Mucosa of gallbladder (tissue), 1 donor: ENCODE data around the gene TBXAS1. TPM values are rescaled to one million over a fixed set of nuclear protein-coding genes. Genes with fewer than 3 reads are reported as not detected.

Experiments
- DNase-seq: peaks from one replicate; pipeline ENCODE4 v3.0.0-alpha.2; 2020; ENCODE audit warnings: low spot score
- total RNA-seq: library from RNA; stranded (reverse); gene quantifications from one replicate; pipeline ENCODE4 v1.2.1, GENCODE V29; 2021
- donor health status: DM: no; HTN: no; CAD: no.

TBXAS1 gene
- total RNA-seq, 1 donor from 2014 or later = 40.9 TPM

- no peak for DNase-seq
Observed at GRCh38 chr7:139946533-139946932, 117.5 kb downstream of the TBXAS1 start.

DNA sequence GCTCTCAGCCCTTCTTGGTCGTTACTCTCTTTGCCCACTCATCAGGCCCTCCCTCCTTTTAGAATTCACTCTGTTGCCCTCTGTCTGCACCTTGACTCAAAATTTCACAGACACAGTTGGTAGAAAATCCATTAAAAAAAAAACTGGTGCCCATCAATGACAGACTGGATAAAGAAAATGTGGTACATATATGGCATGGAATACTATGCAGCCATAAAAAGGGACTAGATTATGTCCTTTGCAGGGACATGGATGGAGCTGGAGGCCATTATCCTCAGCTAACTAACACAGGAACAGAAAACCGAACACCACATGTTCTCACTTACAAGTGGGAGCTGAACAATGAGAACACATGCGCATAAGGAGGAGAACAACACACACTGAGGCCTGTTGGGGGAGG is 118.0 kb downstream of the TBXAS1 start:
- DNase-seq = no peak

GRCh38 chr7:139948167-139948566 is 119.1 kb downstream of the TBXAS1 start:
- no peak for DNase-seq

GRCh38 chr7:139948587-139949335 is 119.7 kb downstream of the TBXAS1 start:
- no peak for DNase-seq

- DNase-seq = no peak
Observed at GRCh38 chr7:139949629-139950028, 120.6 kb downstream of the TBXAS1 start.

GRCh38 chr7:139950881-139951525 is 121.9 kb downstream of the TBXAS1 start:
- DNase-seq = peak; percentile 28

GRCh38 chr7:139953229-139953628 is 124.2 kb downstream of the TBXAS1 start:
- no peak for DNase-seq

GRCh38 chr7:139955109-139955820 is 126.2 kb downstream of the TBXAS1 start:
- DNase-seq = no peak

- DNase-seq = no peak
Observed at GRCh38 chr7:139958599-139959284, 129.7 kb downstream of the TBXAS1 start.

- DNase-seq = no peak
Observed at GRCh38 chr7:139959285-139959628, 130.2 kb downstream of the TBXAS1 start.

GRCh38 chr7:139959718-139960117 is 130.7 kb downstream of the TBXAS1 start:
- DNase-seq = no peak

- no peak for DNase-seq
Observed at GRCh38 chr7:139960157-139960556, 131.1 kb downstream of the TBXAS1 start.

GRCh38 chr7:139965942-139966628 is 137.0 kb downstream of the TBXAS1 start:
- no peak for DNase-seq

GRCh38 chr7:139966949-139967348 is 137.9 kb downstream of the TBXAS1 start:
- no peak for DNase-seq

DNA sequence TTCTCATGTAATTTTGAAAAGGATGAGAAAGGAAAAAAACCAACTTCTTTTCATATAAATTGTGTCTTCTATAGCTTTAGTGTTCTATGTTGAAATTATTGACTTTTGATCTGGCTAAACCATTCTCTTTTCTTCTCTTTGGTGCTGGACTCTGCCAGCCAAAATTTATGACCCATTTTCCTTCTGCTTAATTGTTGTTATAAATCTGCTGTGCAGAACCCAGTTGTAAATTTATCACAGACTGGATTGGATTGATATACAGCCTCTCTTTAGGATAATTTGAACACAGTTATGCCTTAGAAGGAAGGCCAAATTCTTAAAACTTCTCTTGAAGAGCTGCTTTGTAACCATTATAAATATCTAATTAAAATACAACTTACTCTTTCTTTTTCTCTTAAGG is 139.9 kb downstream of the TBXAS1 start:
- no peak for DNase-seq

- no peak for DNase-seq
Observed at GRCh38 chr7:139972029-139972428, 143.0 kb downstream of the TBXAS1 start.

- DNase-seq = no peak
Observed at GRCh38 chr7:139973101-139974050, 144.3 kb downstream of the TBXAS1 start.

DNA sequence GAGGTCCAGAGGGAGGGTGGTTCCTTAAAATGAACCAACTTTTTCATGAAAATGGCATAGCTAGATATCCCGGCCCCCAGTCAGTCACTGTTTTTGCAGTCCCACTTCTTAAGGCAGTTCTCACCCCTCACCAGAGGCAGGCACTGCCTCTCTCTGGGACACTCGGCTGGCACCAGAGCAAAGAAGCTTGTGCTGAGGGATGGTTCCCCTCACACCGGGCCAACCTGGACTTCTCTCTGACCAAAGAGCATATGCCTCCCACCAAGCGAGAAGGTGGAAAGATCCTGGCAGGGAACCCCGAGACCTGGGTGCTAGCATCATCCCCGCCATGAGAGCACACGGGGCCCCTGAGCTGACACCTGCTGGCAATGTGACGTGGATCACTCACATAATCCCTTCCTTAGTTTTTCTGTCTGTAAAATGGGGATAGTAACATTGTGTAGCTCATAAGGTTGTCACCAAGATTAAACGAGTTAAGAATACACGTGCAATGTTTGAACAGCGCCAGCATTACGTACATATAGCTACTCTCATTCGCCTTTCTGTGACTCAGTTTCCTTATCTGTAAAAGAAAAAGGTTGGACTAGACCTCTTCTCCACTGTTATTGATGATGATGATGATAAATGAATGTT is 145.2 kb downstream of the TBXAS1 start:
- no peak for DNase-seq

DNA sequence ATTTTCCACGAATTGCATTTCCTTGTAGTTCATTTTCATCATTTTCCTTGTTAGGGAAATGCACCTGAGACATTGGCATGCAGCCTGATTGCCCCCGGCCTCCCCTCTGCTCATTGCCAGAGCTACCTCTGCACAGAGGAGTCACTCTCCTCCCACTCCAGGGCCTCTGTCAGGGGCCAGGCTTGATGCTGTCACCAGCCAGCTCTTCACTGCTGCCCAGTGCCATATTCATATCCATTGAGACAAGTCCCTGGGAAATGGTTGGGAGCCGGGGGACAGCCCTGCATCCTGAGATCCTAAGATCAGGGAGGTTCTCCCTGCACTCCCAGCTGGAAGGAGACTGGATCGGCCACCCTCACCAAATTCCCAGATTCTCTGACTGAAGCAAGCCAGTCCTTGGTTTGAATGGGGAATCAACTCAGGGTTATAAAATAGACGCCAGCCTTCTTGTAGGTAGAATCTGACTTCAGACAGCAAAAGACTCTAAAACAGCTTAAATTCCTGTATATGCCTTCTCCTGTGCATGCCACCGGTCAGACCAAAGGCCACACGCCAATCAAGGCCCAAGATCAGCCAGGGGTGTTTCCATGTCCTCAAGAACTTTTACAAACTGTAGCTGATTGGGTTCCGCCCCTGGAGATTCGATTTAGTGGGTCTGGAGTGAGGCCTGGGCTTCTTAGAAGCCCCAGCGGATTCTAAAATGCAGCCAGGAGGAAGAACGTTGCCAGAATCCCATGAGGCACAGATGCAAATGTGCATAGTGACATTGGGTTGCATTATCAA is 147.2 kb downstream of the TBXAS1 start:
- DNase-seq = no peak
